OCI-LY1 (cell line): ENCODE measurements around the gene BTBD9.

Experiments
- H2AFZ ChIP-seq: fragments of 200-600 bp; sonication (generic), shearing (Covaris generic); 2 replicates; pipeline ENCODE4 v1.6.0; 2014; ENCODE audit warnings: antibody characterized with exemption, mild to moderate bottlenecking, low read length
- H3F3A ChIP-seq: fragments of 200-600 bp; sonication (generic), shearing (Covaris generic); 2 replicates; pipeline ENCODE4 v1.6.0; 2014; ENCODE audit warnings: mild to moderate bottlenecking, antibody characterized with exemption, low read length, moderate library complexity; ENCODE audit not compliant: insufficient read depth
- H3K27ac ChIP-seq: fragments of 200-600 bp; sonication (generic); 2 replicates; pipeline ENCODE4 v1.5.1; 2014; ENCODE audit warnings: low read length, mixed run types, mild to moderate bottlenecking, low read depth; ENCODE audit not compliant: poor library complexity, severe bottlenecking
- H3K27me3 ChIP-seq: fragments of 200-600 bp; sonication (generic); 2 replicates; pipeline ENCODE4 v1.6.0; 2014; ENCODE audit warnings: antibody characterized with exemption, mild to moderate bottlenecking, low read length, moderate library complexity; ENCODE audit not compliant: insufficient read depth
- H3K36me3 ChIP-seq: fragments of 200-600 bp; sonication (generic); 2 replicates; pipeline ENCODE4 v1.6.1; 2014; ENCODE audit warnings: mild to moderate bottlenecking, antibody characterized with exemption, low read length, moderate library complexity, mixed read lengths; ENCODE audit not compliant: insufficient read depth
- H3K4me1 ChIP-seq: fragments of 200-600 bp; sonication (generic); 2 replicates; pipeline ENCODE4 v1.5.1; 2014; ENCODE audit warnings: mild to moderate bottlenecking, low read length, moderate library complexity; ENCODE audit not compliant: insufficient read depth, severe bottlenecking
- H3K4me2 ChIP-seq: fragments of 200-600 bp; sonication (generic), shearing (Covaris generic); 2 replicates; pipeline ENCODE4 v1.6.1; 2014; ENCODE audit warnings: low read length
- H3K4me3 ChIP-seq: fragments of 200-600 bp; sonication (generic); 2 replicates; pipeline ENCODE4 v1.5.1; 2014; ENCODE audit warnings: low read length, low read depth, mild to moderate bottlenecking, mixed read lengths; ENCODE audit not compliant: poor library complexity, severe bottlenecking
- H3K79me2 ChIP-seq: fragments of 200-600 bp; shearing (Covaris generic); 2 replicates; pipeline ENCODE4 v1.6.1; 2016; ENCODE audit warnings: mixed run types, low read length, mixed read lengths; ENCODE audit not compliant: insufficient read depth
- H3K9ac ChIP-seq: fragments of 200-600 bp; sonication (generic), shearing (Covaris generic); 2 replicates; pipeline ENCODE4 v1.6.1; 2014; ENCODE audit warnings: mild to moderate bottlenecking, low read length, mixed read lengths
- H3K9me2 ChIP-seq: fragments of 200-600 bp; sonication (generic), shearing (Covaris generic); 2 replicates; pipeline ENCODE4 v1.6.1; 2014; ENCODE audit warnings: low read depth, mild to moderate bottlenecking, low read length, mixed read lengths
- H3K9me3 ChIP-seq: fragments of 200-600 bp; shearing (Covaris generic); 2 replicates; pipeline ENCODE4 v1.6.1; 2014; ENCODE audit warnings: low read length, mixed read lengths
- H4K20me1 ChIP-seq: fragments of 200-600 bp; sonication (generic), shearing (Covaris generic); 2 replicates; pipeline ENCODE4 v1.6.0; 2016; ENCODE audit warnings: mild to moderate bottlenecking, low read length; ENCODE audit not compliant: insufficient read depth
- EZH2 ChIP-seq: fragments of 200-600 bp; sonication (generic), shearing (Covaris generic); IDR thresholded peaks from 2 replicates; pipeline ENCODE4 v1.8.0; 2017; ENCODE audit warnings: borderline replicate concordance, mixed run types, mild to moderate bottlenecking, antibody characterized with exemption, low read length, moderate library complexity, mixed read lengths
- TF ChIP-seq, protein P1 (sequence below): fragments of 200-600 bp; sonication (generic), shearing (Covaris generic); IDR thresholded peaks from 2 replicates; pipeline ENCODE4 v1.5.1; 2017; ENCODE audit warnings: mild to moderate bottlenecking, antibody characterized with exemption, low read length, moderate library complexity, mixed read lengths

The BTBD9 gene

DNA sequence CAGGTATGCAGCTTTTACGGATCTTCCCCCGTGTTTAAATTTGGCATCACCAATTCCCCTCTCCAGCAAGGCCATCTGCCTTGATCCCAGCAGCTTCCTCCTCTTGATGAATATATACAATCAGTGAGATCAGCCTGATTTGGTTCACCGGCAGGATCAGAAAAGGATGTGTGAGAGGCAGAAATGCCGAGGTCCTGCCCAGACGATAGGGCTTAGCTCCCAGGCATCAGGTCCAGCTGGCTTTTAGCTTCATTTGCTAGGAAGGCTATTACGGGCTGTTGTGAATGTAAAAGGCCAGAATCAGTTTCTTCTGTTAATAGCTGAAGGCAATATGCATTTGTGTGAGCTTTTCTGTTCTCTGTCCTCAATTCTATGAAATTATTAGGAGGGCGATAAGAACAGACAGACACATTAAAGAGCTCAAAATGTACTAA, 372.8 kb downstream of the BTBD9 start:
- Histone ChIP-seq H2AFZ (no peak overlapping the region), H3K36me3 (no peaks in the 10 kb centered on the region), H3F3A (no peaks in the 10 kb centered on the region), H3K9me2 (no peaks in the 10 kb centered on the region), H3K27me3 (no peaks in the 10 kb centered on the region; the same call in 1 of the 2 replicates), H3K4me1 (no peaks in the 10 kb centered on the region), H3K9me3 (no peaks in the 10 kb centered on the region), H3K4me3 (no peak overlapping the region), H3K27ac (no peak overlapping the region), H3K79me2 (no peaks in the 10 kb centered on the region), H4K20me1 (no peaks in the 10 kb centered on the region), H3K9ac (no peak overlapping the region), H3K4me2 (no peak overlapping the region)
- no peak for TF ChIP-seq EZH2
- TF ChIP-seq, protein P1, sequence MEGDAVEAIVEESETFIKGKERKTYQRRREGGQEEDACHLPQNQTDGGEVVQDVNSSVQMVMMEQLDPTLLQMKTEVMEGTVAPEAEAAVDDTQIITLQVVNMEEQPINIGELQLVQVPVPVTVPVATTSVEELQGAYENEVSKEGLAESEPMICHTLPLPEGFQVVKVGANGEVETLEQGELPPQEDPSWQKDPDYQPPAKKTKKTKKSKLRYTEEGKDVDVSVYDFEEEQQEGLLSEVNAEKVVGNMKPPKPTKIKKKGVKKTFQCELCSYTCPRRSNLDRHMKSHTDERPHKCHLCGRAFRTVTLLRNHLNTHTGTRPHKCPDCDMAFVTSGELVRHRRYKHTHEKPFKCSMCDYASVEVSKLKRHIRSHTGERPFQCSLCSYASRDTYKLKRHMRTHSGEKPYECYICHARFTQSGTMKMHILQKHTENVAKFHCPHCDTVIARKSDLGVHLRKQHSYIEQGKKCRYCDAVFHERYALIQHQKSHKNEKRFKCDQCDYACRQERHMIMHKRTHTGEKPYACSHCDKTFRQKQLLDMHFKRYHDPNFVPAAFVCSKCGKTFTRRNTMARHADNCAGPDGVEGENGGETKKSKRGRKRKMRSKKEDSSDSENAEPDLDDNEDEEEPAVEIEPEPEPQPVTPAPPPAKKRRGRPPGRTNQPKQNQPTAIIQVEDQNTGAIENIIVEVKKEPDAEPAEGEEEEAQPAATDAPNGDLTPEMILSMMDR, result no peak

DNA sequence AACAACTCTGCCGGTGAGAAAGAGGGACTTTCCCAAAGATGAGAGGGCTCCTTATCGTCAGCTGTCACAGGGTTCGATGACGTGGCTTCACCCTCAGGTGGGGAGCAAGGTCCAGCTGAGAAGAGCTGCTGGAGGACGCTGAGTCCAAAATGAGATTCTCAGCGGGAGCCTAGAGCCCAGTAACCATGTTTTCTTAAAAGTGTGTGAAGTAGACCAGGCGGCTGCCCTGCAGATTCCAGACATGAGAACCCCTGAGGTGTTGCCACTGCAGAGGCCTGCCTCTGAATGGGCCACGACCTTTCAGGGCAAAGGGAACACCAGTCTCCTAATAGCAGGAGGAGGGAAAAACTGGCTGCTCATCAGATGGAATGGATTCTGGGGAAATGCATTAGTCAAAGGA, 375.1 kb downstream of the BTBD9 start:
- no peak overlapping the region for H3K4me2 ChIP-seq
- H3K4me1 ChIP-seq, result no peaks in the 10 kb centered on the region
- H3K36me3 ChIP-seq, result no peaks in the 10 kb centered on the region
- no peak for TF ChIP-seq EZH2
- TF ChIP-seq, protein P1, result no peak
- H3F3A ChIP-seq, result no peaks in the 10 kb centered on the region
- H3K27me3 ChIP-seq, result no peaks in the 10 kb centered on the region; the same call in 1 of the 2 replicates
- no peaks in the 10 kb centered on the region for H3K9me3 ChIP-seq
- H3K9me2 ChIP-seq, result no peaks in the 10 kb centered on the region
- H2AFZ ChIP-seq, result no peak overlapping the region
- no peak overlapping the region for H3K4me3 ChIP-seq
- no peak overlapping the region for H3K9ac ChIP-seq
- H3K79me2 ChIP-seq, result no peaks in the 10 kb centered on the region
- no peaks in the 10 kb centered on the region for H4K20me1 ChIP-seq
- H3K27ac ChIP-seq, result no peak overlapping the region

DNA sequence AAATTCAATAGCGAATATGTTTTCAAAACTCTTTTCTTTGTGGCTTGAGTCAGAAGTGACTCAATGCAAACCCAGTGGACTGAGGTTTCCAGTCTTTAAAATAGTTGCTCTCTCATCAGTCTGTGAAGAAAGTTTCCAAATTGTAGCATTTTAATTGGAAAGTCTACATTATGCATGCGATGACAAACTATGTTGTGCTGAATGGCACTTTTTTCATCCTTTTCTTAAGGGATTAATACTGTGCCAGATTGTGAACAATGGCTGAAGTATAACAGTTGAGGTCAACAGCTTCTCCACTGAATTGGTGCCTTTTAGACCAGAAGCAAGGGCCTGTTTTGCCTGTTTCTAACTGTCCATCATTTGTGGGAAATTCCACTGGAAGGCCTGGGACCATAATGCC, 377.1 kb downstream of the BTBD9 start:
- TF ChIP-seq, protein P1, result no peak
- TF ChIP-seq EZH2, result no peak
- H3K27me3 ChIP-seq, result no peaks in the 10 kb centered on the region; the same call in 1 of the 2 replicates

More for the DNA sequence above, 377.1 kb downstream of the BTBD9 start:
- Histone ChIP-seq H3K9ac (no peak overlapping the region), H4K20me1 (no peaks in the 10 kb centered on the region), H3K4me2 (no peak overlapping the region), H3K4me3 (no peak overlapping the region), H3K4me1 (no peaks in the 10 kb centered on the region), H3K27ac (no peak overlapping the region), H3K36me3 (no peaks in the 10 kb centered on the region), H2AFZ (no peak overlapping the region), H3K9me3 (no peaks in the 10 kb centered on the region), H3K79me2 (no peaks in the 10 kb centered on the region), H3K9me2 (no peaks in the 10 kb centered on the region), H3F3A (no peaks in the 10 kb centered on the region)
